K562 (cell line): ENCODE measurements around the gene C16orf89. TPM values are rescaled to one million over a fixed set of nuclear protein-coding genes. Genes with fewer than 3 reads are reported as not detected.

ENCODE experiments used
- ATAC-seq: fragments of 200-7000 bp; cut with Tn5 transposase; 3 replicates; pipeline ENCODE4 v1.9.1; 2020; ENCODE audit warnings: moderate library complexity
- BruUV-seq: library from RNA; stranded (reverse); fragments of 400-500 nt; replicated peaks from 2 replicates; lab custom pipeline; 2021; lab: Mats Ljungman, UMichigan
- CTCF ChIA-PET: fragments of 300-600 bp; formaldehyde crosslinking; extraction: SDS; loops from one replicate; lab custom pipeline; 2021; ENCODE audit warnings: low intra/inter-chr PET ratio; lab: Yijun Ruan, JAX
- POLR2A ChIA-PET: fragments of 300-600, 350-650 bp; sonication (Branson Sonifier 250); formaldehyde crosslinking; extraction: SDS; loops from one replicate; lab custom pipeline; 2021; ENCODE audit warnings: antibody characterized with exemption, inconsistent platforms; lab: Yijun Ruan, JAX
- DNase-seq, 4 experiments: peaks; one replicate each; pipeline versions ENCODE4 v3.0.0 to v3.0.0-alpha.2; 2011 to 2018; ENCODE audit warnings: low spot score in 3 of 4, mixed read lengths in 3 of 4; ENCODE audit errors: extremely low read depth in 1 of 4
- FAIRE-seq: peaks from 2 replicates; lab custom pipeline; 2011; peaks lifted over from hg19 to GRCh38; lab: Jason Lieb, UNC
- H2AFZ ChIP-seq: 2 replicates; pipeline ENCODE4 v1.6.0; 2011; ENCODE audit warnings: low read depth, low read length, control low read depth, inconsistent platforms
- H3K27ac ChIP-seq: fragments of 200-600 bp; 3 replicates; pipeline ENCODE4 v1.8.0; 2011; ENCODE audit warnings: low read depth, mild to moderate bottlenecking, control low read depth, inconsistent platforms, low read length, moderate library complexity, mixed read lengths; ENCODE audit errors: extremely low read depth
- H3K27me3 ChIP-seq, 2 experiments: fragments of 300-600 bp in 1 of 2; 2 replicates in 1 of 2; 3 replicates in 1 of 2; pipeline versions ENCODE4 v1.6.0 to v1.8.0; 2011; ENCODE audit warnings: inconsistent platforms in 2 of 2, low read length in 2 of 2, mild to moderate bottlenecking in 1 of 2, mixed read lengths in 1 of 2, moderate library complexity in 1 of 2; ENCODE audit not compliant: control insufficient read depth in 2 of 2, insufficient read depth in 2 of 2
- H3K36me3 ChIP-seq: fragments of 300-600 bp; 3 replicates; pipeline ENCODE4 v1.8.0; 2011; ENCODE audit warnings: mild to moderate bottlenecking, low read length, inconsistent platforms; ENCODE audit not compliant: control insufficient read depth, insufficient read depth
- H3K4me1 ChIP-seq, 2 experiments: fragments of 200-600 bp in 1 of 2; replicated peaks in 1 of 2; 2 replicates in 1 of 2; 3 replicates in 1 of 2; pipeline versions ENCODE4 v1.5.1 to v1.8.0; 2011; ENCODE audit warnings: inconsistent platforms in 2 of 2, low read length in 2 of 2, mild to moderate bottlenecking in 1 of 2, mixed read lengths in 1 of 2, moderate library complexity in 1 of 2; ENCODE audit not compliant: control insufficient read depth in 2 of 2, insufficient read depth in 2 of 2
- H3K4me2 ChIP-seq: 2 replicates; pipeline ENCODE4 v1.6.1; 2011; ENCODE audit warnings: low read length, control low read depth, inconsistent platforms, mixed read lengths; ENCODE audit not compliant: insufficient read depth
- H3K4me3 ChIP-seq: fragments of 200-600 bp; sonication (generic), shearing (Covaris generic); 2 replicates; pipeline ENCODE4 v1.5.1; 2016; ENCODE audit warnings: control low read depth, inconsistent platforms
- H3K79me2 ChIP-seq: fragments of 200-600 bp; 3 replicates; pipeline ENCODE4 v1.8.0; 2011; ENCODE audit warnings: low read length, inconsistent platforms; ENCODE audit not compliant: control insufficient read depth, insufficient read depth
- H3K9ac ChIP-seq, 2 experiments: 2 replicates each; pipeline versions ENCODE4 v1.6.0 to v1.6.1; 2011; ENCODE audit warnings: low read depth in 2 of 2, low read length in 2 of 2, control low read depth in 1 of 2, inconsistent platforms in 1 of 2, mild to moderate bottlenecking in 1 of 2, mixed read lengths in 1 of 2; ENCODE audit not compliant: insufficient read depth in 1 of 2
- H3K9me1 ChIP-seq: one replicate; pipeline ENCODE4 v1.6.0; 2011; ENCODE audit warnings: inconsistent platforms, mild to moderate bottlenecking, low read length, moderate library complexity; ENCODE audit not compliant: control insufficient read depth, insufficient read depth
- H3K9me3 ChIP-seq: replicated peaks from 2 replicates; pipeline ENCODE4 v1.5.1; 2011; ENCODE audit warnings: low read depth, low read length, inconsistent platforms; ENCODE audit not compliant: control insufficient read depth, insufficient read depth
- H4K20me1 ChIP-seq: replicated peaks from 2 replicates; pipeline ENCODE4 v1.6.1; 2011; ENCODE audit warnings: low read length, inconsistent platforms, mixed read lengths; ENCODE audit not compliant: control insufficient read depth, insufficient read depth
- BHLHE40 ChIP-seq: IDR thresholded peaks from 2 replicates; pipeline ENCODE4 v1.6.1; 2011; ENCODE audit warnings: low read length, improper control_type of control experiment
- FOS ChIP-seq: IDR thresholded peaks from 3 replicates; pipeline ENCODE4 v1.6.1; 2011; ENCODE audit not compliant: insufficient read length; ENCODE audit errors: extremely low read depth
- KDM1A ChIP-seq, 2 experiments: fragments of 450-650 bp; IDR thresholded peaks; 2 replicates each; pipeline ENCODE4 v1.6.1; 2016; ENCODE audit warnings: mild to moderate bottlenecking in 2 of 2
- NFRKB ChIP-seq: fragments of 450-650 bp; IDR thresholded peaks from 2 replicates; pipeline ENCODE4 v1.6.1; 2016; ENCODE audit warnings: low read depth
- SP1 ChIP-seq: sonication (generic); formaldehyde crosslinking; IDR thresholded peaks from 2 replicates; pipeline ENCODE4 v1.8.1; 2022; ENCODE audit warnings: mild to moderate bottlenecking, missing genetic modification reagents
- XRCC4 ChIP-seq: IDR thresholded peaks from one replicate; pipeline ENCODE4 v1.6.1; 2011; ENCODE audit not compliant: insufficient read depth, insufficient read length; ENCODE audit errors: extremely low read depth
- ZBTB7A ChIP-seq: IDR thresholded peaks from 2 replicates; pipeline ENCODE4 v1.6.1; 2011; ENCODE audit warnings: low read depth, mild to moderate bottlenecking, low read length, moderate library complexity, borderline replicate concordance; ENCODE audit not compliant: control insufficient read depth
- ZFPM2 ChIP-seq: fragments of 250-450 bp; sonication (Bioruptor Pico); IDR thresholded peaks from 2 replicates; pipeline ENCODE4 v1.5.1; 2022; ENCODE audit warnings: mild to moderate bottlenecking
- ZNF511 ChIP-seq: sonication (generic); formaldehyde crosslinking; IDR thresholded peaks from 2 replicates; pipeline ENCODE4 v1.8.0; 2022; ENCODE audit warnings: mild to moderate bottlenecking, missing genetic modification reagents
- WGBS: fragments of 100-300 bp; shearing (Covaris generic); methylation state at CpG from one replicate; pipeline ENCODE4 v1.1.6; 2016; ENCODE audit warnings: low coverage, mixed read lengths; ENCODE audit not compliant: insufficient coverage; ENCODE audit errors: missing lambda C conversion rate; 5-methylcytosine and 5-hydroxymethylcytosine counted together
- in situ Hi-C: fragments of 300-500 bp; cut with MboI; formaldehyde crosslinking; loops from 4 replicates; pipeline ENCODE4 v1.15.0; 2018; ENCODE audit warnings: inconsistent platforms, mixed read lengths
- intact Hi-C: fragments of 100-400 bp; cut with micrococcal nuclease; formaldehyde crosslinking; loops from 2 replicates; pipeline ENCODE4 v1.14.2; 2022
- polyA plus RNA-seq, 8 experiments: library from polyadenylated mRNA; depleted of rRNA in 4 of 8; stranded (reverse) in 5 of 8; unstranded in 3 of 8; fragments of >200 nt; fragmentation: Nextera tagmentation in 2 of 8; fragmentation: Illumina TruSeq in 1 of 8; extraction: Ambion mirVana in 2 of 8; extraction: Trizol in 1 of 8; gene quantifications; 2 replicates each; pipeline versions ENCODE4 v1.2.1 to v1.2.3, GENCODE V29; 2011 to 2014; ENCODE audit warnings: inconsistent platforms in 1 of 8, missing spikeins in 1 of 8
- total RNA-seq, 7 experiments: library from RNA; depleted of rRNA in 6 of 7; stranded (reverse); fragments of >200 nt in 6 of 7; fragmentation: Illumina TruSeq in 2 of 7; extraction: Trizol in 2 of 7; gene quantifications; 2 replicates each; pipeline versions ENCODE4 v1.2.1 to v1.2.3, GENCODE V29; 2011 to 2021; ENCODE audit warnings: low replicate concordance in 1 of 7
- TF ChIP-seq, protein P1 (sequence below): fragments of 450-650 bp; IDR thresholded peaks from 2 replicates; pipeline ENCODE4 v1.7.1; 2018; ENCODE audit warnings: mild to moderate bottlenecking, low read depth; ENCODE audit not compliant: partially characterized antibody
- TF ChIP-seq, protein P2 (sequence below): sonication (generic); formaldehyde crosslinking; IDR thresholded peaks from 2 replicates; pipeline ENCODE4 v1.8.1; 2022; ENCODE audit warnings: missing genetic modification reagents

The C16orf89 gene
- total and polyA plus RNA-seq, 9 of the 15 experiments (the other 6 are each of a cell fraction or from before 2014, with no cell fraction given): not detected

DNA sequence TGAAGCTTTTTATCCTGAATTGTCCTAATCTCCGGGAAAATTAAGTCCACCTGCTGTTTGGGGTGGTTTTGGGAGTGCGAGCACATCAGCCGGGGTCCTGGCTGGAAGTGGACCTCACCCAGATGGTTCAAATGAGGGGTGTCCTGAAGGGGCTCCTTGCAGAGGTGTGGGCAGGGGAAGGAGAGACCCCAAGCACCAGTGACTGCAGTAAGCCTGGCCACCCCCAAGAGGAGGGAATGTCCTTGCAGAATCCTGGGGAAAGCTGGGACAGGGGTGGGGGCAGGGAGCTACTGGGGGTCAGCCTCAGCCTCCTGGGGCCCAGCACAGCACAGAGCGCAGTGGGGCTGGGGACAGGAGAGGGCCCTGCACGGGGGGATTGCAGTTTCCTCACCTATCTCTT is 61.4 kb downstream of the C16orf89 start:
- in situ Hi-C loops: no loop called here
- CTCF ChIA-PET: no interaction called here

More for the DNA sequence above, 61.4 kb downstream of the C16orf89 start:
- H3K4me2 ChIP-seq: no peak overlapping the region
- TF ChIP-seq NFRKB (no peak), XRCC4 (no peak), ZBTB7A (no peak), FOS (no peak), BHLHE40 (no peak), ZNF511 (no peak), ZFPM2 (CRISPR knock-in tag) (no peak), SP1 (CRISPR knock-in tag) (no peak), KDM1A (IDR thresholded peaks at IDR 0.05) (no peak)
- TF ChIP-seq, protein P1, sequence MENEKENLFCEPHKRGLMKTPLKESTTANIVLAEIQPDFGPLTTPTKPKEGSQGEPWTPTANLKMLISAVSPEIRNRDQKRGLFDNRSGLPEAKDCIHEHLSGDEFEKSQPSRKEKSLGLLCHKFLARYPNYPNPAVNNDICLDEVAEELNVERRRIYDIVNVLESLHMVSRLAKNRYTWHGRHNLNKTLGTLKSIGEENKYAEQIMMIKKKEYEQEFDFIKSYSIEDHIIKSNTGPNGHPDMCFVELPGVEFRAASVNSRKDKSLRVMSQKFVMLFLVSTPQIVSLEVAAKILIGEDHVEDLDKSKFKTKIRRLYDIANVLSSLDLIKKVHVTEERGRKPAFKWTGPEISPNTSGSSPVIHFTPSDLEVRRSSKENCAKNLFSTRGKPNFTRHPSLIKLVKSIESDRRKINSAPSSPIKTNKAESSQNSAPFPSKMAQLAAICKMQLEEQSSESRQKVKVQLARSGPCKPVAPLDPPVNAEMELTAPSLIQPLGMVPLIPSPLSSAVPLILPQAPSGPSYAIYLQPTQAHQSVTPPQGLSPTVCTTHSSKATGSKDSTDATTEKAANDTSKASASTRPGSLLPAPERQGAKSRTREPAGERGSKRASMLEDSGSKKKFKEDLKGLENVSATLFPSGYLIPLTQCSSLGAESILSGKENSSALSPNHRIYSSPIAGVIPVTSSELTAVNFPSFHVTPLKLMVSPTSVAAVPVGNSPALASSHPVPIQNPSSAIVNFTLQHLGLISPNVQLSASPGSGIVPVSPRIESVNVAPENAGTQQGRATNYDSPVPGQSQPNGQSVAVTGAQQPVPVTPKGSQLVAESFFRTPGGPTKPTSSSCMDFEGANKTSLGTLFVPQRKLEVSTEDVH: no peak
- TF ChIP-seq, protein P2, sequence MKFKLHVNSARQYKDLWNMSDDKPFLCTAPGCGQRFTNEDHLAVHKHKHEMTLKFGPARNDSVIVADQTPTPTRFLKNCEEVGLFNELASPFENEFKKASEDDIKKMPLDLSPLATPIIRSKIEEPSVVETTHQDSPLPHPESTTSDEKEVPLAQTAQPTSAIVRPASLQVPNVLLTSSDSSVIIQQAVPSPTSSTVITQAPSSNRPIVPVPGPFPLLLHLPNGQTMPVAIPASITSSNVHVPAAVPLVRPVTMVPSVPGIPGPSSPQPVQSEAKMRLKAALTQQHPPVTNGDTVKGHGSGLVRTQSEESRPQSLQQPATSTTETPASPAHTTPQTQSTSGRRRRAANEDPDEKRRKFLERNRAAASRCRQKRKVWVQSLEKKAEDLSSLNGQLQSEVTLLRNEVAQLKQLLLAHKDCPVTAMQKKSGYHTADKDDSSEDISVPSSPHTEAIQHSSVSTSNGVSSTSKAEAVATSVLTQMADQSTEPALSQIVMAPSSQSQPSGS: no peak
- TF ChIP-seq, all 486 proteins: peak for 0
- H3K9ac ChIP-seq: no peak overlapping the region
- no peak for DNase-seq
- no peak for ATAC-seq
- H4K20me1 ChIP-seq: peaks cover 4% of the 10 kb centered on the region; the same call in 1 of the 2 replicates
- no peak overlapping the region for H3K4me3 ChIP-seq
- peaks cover 0 to 9% of the 10 kb centered on the region in 2 experiments; a peak in 2 of 5 replicates for H3K4me1 ChIP-seq
- peaks cover 35 to 71% of the 10 kb centered on the region in 2 experiments; a peak in 3 of 5 replicates for H3K27me3 ChIP-seq
- no peaks in the 10 kb centered on the region for H3K9me3 ChIP-seq
- POLR2A ChIA-PET: no interaction called here
- H3K9me1 ChIP-seq: no peaks in the 10 kb centered on the region
- 0% methylated on average over 5 of the region's 5 CpGs for WGBS
- no peak overlapping the region for H2AFZ ChIP-seq
- no peaks in the 10 kb centered on the region for H3K79me2 ChIP-seq
- no peak overlapping the region for H3K27ac ChIP-seq
- FAIRE-seq: no peak
- no TSS peak for BruUV-seq
- intact Hi-C loops: no loop called here
- H3K36me3 ChIP-seq: no peaks in the 10 kb centered on the region
